Neuronal stem cell (in vitro differentiated cells): ENCODE results near the gene FBXW9.

Source experiments
- DNase-seq: peaks from one replicate; pipeline ENCODE4 v3.0.0-alpha.2; 2013; ENCODE audit warnings: low spot score
- H2AFZ ChIP-seq: one replicate; pipeline ENCODE4 v1.6.1; 2013; ENCODE audit warnings: mild to moderate bottlenecking, low read length, inconsistent platforms
- H2AK5ac ChIP-seq: 2 replicates; pipeline ENCODE4 v1.6.1; 2013; ENCODE audit warnings: low read depth, mild to moderate bottlenecking, inconsistent platforms, low read length, moderate library complexity, mixed read lengths
- H2BK120ac ChIP-seq: 2 replicates; pipeline ENCODE4 v1.6.1; 2013; ENCODE audit warnings: low read depth, mild to moderate bottlenecking, inconsistent platforms, low read length, moderate library complexity, mixed read lengths
- H2BK12ac ChIP-seq: one replicate; pipeline ENCODE4 v1.6.1; 2013; ENCODE audit warnings: low read length, inconsistent platforms
- H2BK15ac ChIP-seq: 2 replicates; pipeline ENCODE4 v1.6.1; 2013; ENCODE audit warnings: mild to moderate bottlenecking, low read length, inconsistent platforms, mixed read lengths
- H2BK5ac ChIP-seq: one replicate; pipeline ENCODE4 v1.6.1; 2013; ENCODE audit warnings: inconsistent platforms, mild to moderate bottlenecking, low read length, moderate library complexity
- H3K14ac ChIP-seq: one replicate; pipeline ENCODE4 v1.6.1; 2013; ENCODE audit warnings: low read length, inconsistent platforms
- H3K18ac ChIP-seq: 2 replicates; pipeline ENCODE4 v1.6.1; 2013; ENCODE audit warnings: low read length, inconsistent platforms
- H3K23ac ChIP-seq: 2 replicates; pipeline ENCODE4 v1.6.1; 2013; ENCODE audit warnings: low read depth, mild to moderate bottlenecking, mixed read lengths, low read length, inconsistent platforms; ENCODE audit not compliant: poor library complexity
- H3K27ac ChIP-seq: replicated peaks from 3 replicates; pipeline ENCODE4 v1.5.1; 2013; ENCODE audit warnings: low read length, inconsistent platforms
- H3K27me3 ChIP-seq, 3 experiments: 2 replicates each; pipeline ENCODE4 v1.6.1; 2013; ENCODE audit warnings: low read length in 3 of 3, mild to moderate bottlenecking in 2 of 3, inconsistent platforms in 1 of 3, low read depth in 1 of 3, mixed read lengths in 1 of 3, moderate library complexity in 1 of 3; ENCODE audit not compliant: control insufficient read depth in 3 of 3, insufficient read depth in 3 of 3
- H3K36me3 ChIP-seq, 2 donors: replicated peaks in 1 of 2; 2 replicates each; pipeline ENCODE4 v1.6.1; 2013; ENCODE audit warnings: low read length in 2 of 2; ENCODE audit not compliant: control insufficient read depth in 2 of 2, insufficient read depth in 2 of 2
- H3K4ac ChIP-seq: 2 replicates; pipeline ENCODE4 v1.6.1; 2013; ENCODE audit warnings: inconsistent platforms, mild to moderate bottlenecking, low read length, moderate library complexity
- H3K4me1 ChIP-seq, 2 donors: 1 replicate in 1 of 2; 2 replicates in 1 of 2; pipeline ENCODE4 v1.6.1; 2013; ENCODE audit warnings: low read length in 2 of 2, low read depth in 1 of 2; ENCODE audit not compliant: control insufficient read depth in 2 of 2, insufficient read depth in 1 of 2
- H3K4me2 ChIP-seq: one replicate; pipeline ENCODE4 v1.6.1; 2013; ENCODE audit warnings: mild to moderate bottlenecking, low read length, inconsistent platforms; ENCODE audit not compliant: insufficient read depth, poor library complexity, severe bottlenecking
- H3K4me3 ChIP-seq, 2 donors: 2 replicates each; pipeline ENCODE4 v1.5.1; 2013; ENCODE audit warnings: low read length in 2 of 2, mild to moderate bottlenecking in 2 of 2, inconsistent platforms in 1 of 2, moderate library complexity in 1 of 2
- H3K79me1 ChIP-seq: one replicate; pipeline ENCODE4 v1.6.1; 2013; ENCODE audit warnings: low read depth, mild to moderate bottlenecking, inconsistent platforms, low read length, moderate library complexity
- H3K9ac ChIP-seq: one replicate; pipeline ENCODE4 v1.6.1; 2013; ENCODE audit warnings: mild to moderate bottlenecking, low read depth, low read length, inconsistent platforms; ENCODE audit not compliant: poor library complexity
- H3K9me3 ChIP-seq, 2 donors: replicated peaks in 1 of 2; 2 replicates each; pipeline versions ENCODE3 to v1.6.1; 2013; ENCODE audit warnings: low read length in 2 of 2, mild to moderate bottlenecking in 2 of 2, inconsistent platforms in 1 of 2, low read depth in 1 of 2, mixed read lengths in 1 of 2, moderate library complexity in 1 of 2; ENCODE audit not compliant: control insufficient read depth in 2 of 2, insufficient read depth in 1 of 2
- H4K8ac ChIP-seq: one replicate; pipeline ENCODE4 v1.6.1; 2013; ENCODE audit warnings: low read depth, mild to moderate bottlenecking, inconsistent platforms, low read length, moderate library complexity
- H4K91ac ChIP-seq: one replicate; pipeline ENCODE4 v1.6.1; 2013; ENCODE audit warnings: low read length, low read depth, mild to moderate bottlenecking, inconsistent platforms; ENCODE audit not compliant: poor library complexity
- WGBS, 2 donors: extraction: QIAGEN DNeasy Blood & Tissue Kit; methylation state at CpG; one replicate each; pipeline ENCODE4 v1.1.7; 2013; ENCODE audit warnings: missing lambda C conversion rate in 2 of 2, mixed read lengths in 1 of 2; ENCODE audit not compliant: insufficient read length in 2 of 2, insufficient replicate concordance in 1 of 2; ENCODE audit errors: extremely low coverage in 2 of 2; 5-methylcytosine and 5-hydroxymethylcytosine counted together

Gene FBXW9

GRCh38 chr19:12670159-12670928 lies 26.1 kb downstream of the FBXW9 start:
- H3K9ac ChIP-seq = peak overlapping the region; percentile 98
- H2BK5ac ChIP-seq = peak overlapping the region; percentile 85
- peaks cover 30 to 53% of the 10 kb centered on the region in 2 donors for H3K36me3 ChIP-seq
- no peak overlapping the region for H3K4ac ChIP-seq
- no peaks in the 10 kb centered on the region for H3K9me3 ChIP-seq
- H3K27me3 ChIP-seq = no peaks in the 10 kb centered on the region
- no peak overlapping the region for H3K14ac ChIP-seq
- peak overlapping the region; percentile 58 for H4K91ac ChIP-seq
- H3K18ac ChIP-seq = peak overlapping the region; percentile 88
- peaks cover 28% of the 10 kb centered on the region for H3K79me1 ChIP-seq
- H2BK15ac ChIP-seq = no peak overlapping the region
- DNase-seq = no peak
- H2BK12ac ChIP-seq = no peak overlapping the region
- H3K4me1 ChIP-seq = peaks cover 17 to 25% of the 10 kb centered on the region in 2 donors
- H2AFZ ChIP-seq = peak overlapping the region; percentile 87
- peak overlapping the region; percentile 97 for H3K23ac ChIP-seq
- peak overlapping the region; percentile 92 for H2AK5ac ChIP-seq
- peak overlapping the region; percentile 78 to 92 for H3K4me3 ChIP-seq
- WGBS, 2 donors = no CpG with 5 or more reads among the region's 26 CpGs
- H4K8ac ChIP-seq = peak overlapping the region; percentile 87
- H2BK120ac ChIP-seq = no peak overlapping the region
- peak overlapping the region; percentile 96 for H3K4me2 ChIP-seq
- no peak overlapping the region for H3K27ac ChIP-seq

- H2AFZ ChIP-seq = peak overlapping the region; percentile 87
- H3K9me3 ChIP-seq = no peaks in the 10 kb centered on the region
- peak overlapping the region; percentile 58 for H4K91ac ChIP-seq
- H2BK12ac ChIP-seq = no peak overlapping the region
- peak; percentile 77 for DNase-seq
- peak overlapping the region; percentile 97 for H3K23ac ChIP-seq
- H2BK120ac ChIP-seq = no peak overlapping the region
- peaks cover 32 to 54% of the 10 kb centered on the region in 2 donors for H3K36me3 ChIP-seq
- WGBS, 2 donors = no CpG with 5 or more reads among the region's 64 CpGs
- H4K8ac ChIP-seq = peak overlapping the region; percentile 87
- peak overlapping the region; percentile 85 for H2BK5ac ChIP-seq
- H3K27me3 ChIP-seq = no peaks in the 10 kb centered on the region
- peak overlapping the region; percentile 87 for H3K27ac ChIP-seq
- peak overlapping the region; percentile 78 to 92 for H3K4me3 ChIP-seq
- peak overlapping the region; percentile 96 for H3K4me2 ChIP-seq
- peak overlapping the region; percentile 98 for H3K9ac ChIP-seq
- peak overlapping the region; percentile 86 for H3K14ac ChIP-seq
- H3K4ac ChIP-seq = peak overlapping the region; percentile 78
- H2BK15ac ChIP-seq = peak overlapping the region; percentile 32
- peaks cover 17 to 25% of the 10 kb centered on the region in 2 donors for H3K4me1 ChIP-seq
- H3K79me1 ChIP-seq = peaks cover 28% of the 10 kb centered on the region
- H2AK5ac ChIP-seq = peak overlapping the region; percentile 95
- peak overlapping the region; percentile 88 for H3K18ac ChIP-seq
Measured at GRCh38 chr19:12669270-12670158, 26.9 kb downstream of the FBXW9 start.

DNA sequence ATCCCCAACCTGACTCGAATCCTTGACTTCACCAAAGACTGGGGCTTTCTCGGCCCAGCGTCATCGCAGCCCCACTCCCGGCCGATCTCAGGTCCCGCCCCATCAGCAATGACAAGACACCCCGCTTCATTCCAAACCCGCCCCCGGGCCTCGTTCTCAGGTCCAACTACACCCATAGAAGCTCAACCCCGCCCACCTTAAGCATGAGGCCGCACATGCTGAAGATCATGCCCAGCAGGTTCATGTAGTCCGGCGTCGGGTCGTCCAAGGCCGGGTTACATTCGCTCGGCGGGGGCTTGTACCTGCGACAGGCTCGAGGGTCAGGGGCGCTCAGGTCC lies 27.5 kb downstream of the FBXW9 start:
- Histone ChIP-seq H3K9me3 (no peaks in the 10 kb centered on the region), H2AFZ (peak overlapping the region; percentile 87), H4K91ac (no peak overlapping the region), H3K14ac (peak overlapping the region; percentile 67), H3K27me3 (no peaks in the 10 kb centered on the region), H3K18ac (peak overlapping the region; percentile 44), H3K36me3 (peaks cover 27 to 54% of the 10 kb centered on the region in 2 donors), H3K4me3 (peak overlapping the region; percentile 78 to 92), H2BK12ac (no peak overlapping the region), H2BK15ac (no peak overlapping the region), H2BK120ac (no peak overlapping the region), H3K27ac (no peak overlapping the region), H3K23ac (peak overlapping the region; percentile 90), H3K4ac (peak overlapping the region; percentile 78), H3K4me1 (peaks cover 17 to 25% of the 10 kb centered on the region in 2 donors), H2BK5ac (peak overlapping the region; percentile 58), H4K8ac (peak overlapping the region; percentile 70), H2AK5ac (peak overlapping the region; percentile 95), H3K4me2 (peak overlapping the region; percentile 96), H3K9ac (peak overlapping the region; percentile 92), H3K79me1 (peaks cover 28% of the 10 kb centered on the region)
- no peak for DNase-seq
- WGBS, 2 donors = no CpG with 5 or more reads among the region's 24 CpGs

- Histone ChIP-seq H2BK12ac (no peak overlapping the region), H3K79me1 (peaks cover 28% of the 10 kb centered on the region), H3K4me2 (peak overlapping the region; percentile 96), H3K4ac (no peak overlapping the region), H2AK5ac (peak overlapping the region; percentile 95), H3K23ac (peak overlapping the region; percentile 75), H2AFZ (no peak overlapping the region), H4K8ac (no peak overlapping the region), H3K14ac (no peak overlapping the region), H3K27me3 (no peaks in the 10 kb centered on the region), H2BK15ac (no peak overlapping the region), H2BK5ac (no peak overlapping the region), H2BK120ac (no peak overlapping the region), H3K4me1 (peaks cover 17 to 25% of the 10 kb centered on the region in 2 donors), H3K36me3 (peaks cover 28 to 55% of the 10 kb centered on the region in 2 donors), H3K9ac (peak overlapping the region; percentile 92), H3K18ac (no peak overlapping the region), H3K27ac (no peak overlapping the region), H3K4me3 (peak overlapping the region; percentile 78 to 92), H4K91ac (no peak overlapping the region), H3K9me3 (no peaks in the 10 kb centered on the region)
- DNase-seq = no peak
- WGBS, 2 donors = no CpG with 5 or more reads among the region's 8 CpGs
Measured at GRCh38 chr19:12668346-12668745, 28.1 kb downstream of the FBXW9 start.
